Loucy (cell line): Measurements from ENCODE around the gene CHST11.

Experiments
- EZH2phosphoT487 ChIP-seq: fragments of 200-600 bp; IDR thresholded peaks from 2 replicates; pipeline ENCODE4 v1.6.1; 2018; ENCODE audit warnings: antibody characterized with exemption, mild to moderate bottlenecking, moderate library complexity, borderline replicate concordance
- TF ChIP-seq, protein P1 (sequence below): fragments of 200-600 bp; sonication (generic); conservative IDR thresholded peaks from 2 replicates; pipeline ENCODE4 v1.5.1; 2014; ENCODE audit warnings: mild to moderate bottlenecking, antibody characterized with exemption, low read length

DNA sequence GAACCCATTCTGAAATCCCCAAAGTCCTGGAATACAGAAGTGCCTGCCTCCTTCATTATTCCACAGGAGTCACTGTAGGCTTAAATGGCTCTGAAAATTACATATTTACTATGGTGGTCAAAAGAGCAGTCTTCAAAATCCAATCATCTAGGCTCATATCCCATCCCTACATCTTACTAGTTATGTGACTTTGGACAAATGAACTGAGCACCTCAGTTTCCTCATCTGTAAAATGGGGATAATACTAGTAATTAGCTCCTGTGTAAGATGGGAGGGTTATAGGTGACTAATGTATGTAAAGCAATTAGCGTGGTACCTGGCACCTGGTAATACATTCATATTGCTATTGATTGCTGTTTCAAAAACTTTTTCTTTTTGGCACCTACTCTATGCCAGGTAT, 243.6 kb downstream of the CHST11 start:
- TF ChIP-seq, protein P1, sequence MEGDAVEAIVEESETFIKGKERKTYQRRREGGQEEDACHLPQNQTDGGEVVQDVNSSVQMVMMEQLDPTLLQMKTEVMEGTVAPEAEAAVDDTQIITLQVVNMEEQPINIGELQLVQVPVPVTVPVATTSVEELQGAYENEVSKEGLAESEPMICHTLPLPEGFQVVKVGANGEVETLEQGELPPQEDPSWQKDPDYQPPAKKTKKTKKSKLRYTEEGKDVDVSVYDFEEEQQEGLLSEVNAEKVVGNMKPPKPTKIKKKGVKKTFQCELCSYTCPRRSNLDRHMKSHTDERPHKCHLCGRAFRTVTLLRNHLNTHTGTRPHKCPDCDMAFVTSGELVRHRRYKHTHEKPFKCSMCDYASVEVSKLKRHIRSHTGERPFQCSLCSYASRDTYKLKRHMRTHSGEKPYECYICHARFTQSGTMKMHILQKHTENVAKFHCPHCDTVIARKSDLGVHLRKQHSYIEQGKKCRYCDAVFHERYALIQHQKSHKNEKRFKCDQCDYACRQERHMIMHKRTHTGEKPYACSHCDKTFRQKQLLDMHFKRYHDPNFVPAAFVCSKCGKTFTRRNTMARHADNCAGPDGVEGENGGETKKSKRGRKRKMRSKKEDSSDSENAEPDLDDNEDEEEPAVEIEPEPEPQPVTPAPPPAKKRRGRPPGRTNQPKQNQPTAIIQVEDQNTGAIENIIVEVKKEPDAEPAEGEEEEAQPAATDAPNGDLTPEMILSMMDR: no peak
- no peak for TF ChIP-seq EZH2phosphoT487
